Measurements from ENCODE around the gene CYP4F11.
"Not testable (repeated sequence)": the region's sequence is repeated elsewhere in the genome, so short reads cannot be mapped to it uniquely, and the experiment has no call there.

CYP4F11 gene

GRCh38 chr19:15934332-15935078, at the start of gene CYP4F11:
CYP4F11 (minus strand) TSS chr19:15934529; CDS start chr19:15934408, 121 bp downstream.
- no peak for DNase-seq

GRCh38 chr19:15979293-15979692, 45.0 kb upstream of the CYP4F11 start:
- no peak for DNase-seq

GRCh38 chr19:15977690-15978089, 43.4 kb upstream of the CYP4F11 start:
- no peak for DNase-seq

GRCh38 chr19:15976836-15977689, 42.7 kb upstream of the CYP4F11 start:
- no peak for DNase-seq

- no peak for DNase-seq
Observed at GRCh38 chr19:15974856-15975255, 40.5 kb upstream of the CYP4F11 start.

GRCh38 chr19:15972043-15972442, 37.7 kb upstream of the CYP4F11 start:
- DNase-seq, result not testable (repeated sequence)

GRCh38 chr19:15971224-15971780, 37.0 kb upstream of the CYP4F11 start:
- no peak for DNase-seq

GRCh38 chr19:15964231-15964630, 29.9 kb upstream of the CYP4F11 start:
- DNase-seq, result no peak

- no peak for DNase-seq
Observed at GRCh38 chr19:15962319-15962718, 28.0 kb upstream of the CYP4F11 start.

- no peak for DNase-seq
Observed at GRCh38 chr19:15954820-15955219, 20.5 kb upstream of the CYP4F11 start.

- DNase-seq, result no peak
Observed at GRCh38 chr19:15948223-15949058, 14.1 kb upstream of the CYP4F11 start, which contains the start of gene OR10H4. OR10H4 (plus strand) TSS chr19:15949008; CDS start chr19:15949008, 0 bp downstream.

GRCh38 chr19:15945301-15945700, 11.0 kb upstream of the CYP4F11 start:
- DNase-seq, result no peak

- DNase-seq, result no peak
Observed at GRCh38 chr19:15944401-15944800, 10.1 kb upstream of the CYP4F11 start.

GRCh38 chr19:15937771-15938170, 3.4 kb upstream of the CYP4F11 start:
- no peak for DNase-seq

GRCh38 chr19:15936950-15937349, 2.6 kb upstream of the CYP4F11 start:
- DNase-seq, result no peak

GRCh38 chr19:15936173-15936572, 1.8 kb upstream of the CYP4F11 start:
- DNase-seq, result no peak

GRCh38 chr19:15935167-15935702, 906 bp upstream of the CYP4F11 start:
- DNase-seq, result no peak

GRCh38 chr19:15933761-15934331, 483 bp downstream of the CYP4F11 start:
- DNase-seq, result not testable (repeated sequence)

GRCh38 chr19:15928321-15928720, 6.0 kb downstream of the CYP4F11 start:
- no peak for DNase-seq

- no peak for DNase-seq
Observed at GRCh38 chr19:15926484-15926883, 7.8 kb downstream of the CYP4F11 start.

- DNase-seq, result no peak
Observed at GRCh38 chr19:15923702-15924101, 10.6 kb downstream of the CYP4F11 start.

- no peak for DNase-seq
Observed at GRCh38 chr19:15922021-15922420, 12.3 kb downstream of the CYP4F11 start.
